A172 (cell line): Measurements from ENCODE around the gene SLAMF1. TPM values are rescaled to one million over a fixed set of nuclear protein-coding genes. Genes with fewer than 3 reads are reported as not detected.
"Not testable (repeated sequence)": the region's sequence is repeated elsewhere in the genome, so short reads cannot be mapped to it uniquely, and the experiment has no call there.

Experiments
- DNase-seq: peaks from one replicate; pipeline ENCODE4 v3.0.0-alpha.2; 2015; ENCODE audit warnings: low spot score
- total RNA-seq: library from RNA; depleted of rRNA; stranded (reverse); fragments of >200 nt; shearing (Covaris generic); gene quantifications from 2 replicates; pipeline ENCODE4 v1.2.3, GENCODE V29; 2014; rRNA removed

SLAMF1 gene
- total RNA-seq, 1 experiment from 2014 or later: 0.07 TPM

DNA sequence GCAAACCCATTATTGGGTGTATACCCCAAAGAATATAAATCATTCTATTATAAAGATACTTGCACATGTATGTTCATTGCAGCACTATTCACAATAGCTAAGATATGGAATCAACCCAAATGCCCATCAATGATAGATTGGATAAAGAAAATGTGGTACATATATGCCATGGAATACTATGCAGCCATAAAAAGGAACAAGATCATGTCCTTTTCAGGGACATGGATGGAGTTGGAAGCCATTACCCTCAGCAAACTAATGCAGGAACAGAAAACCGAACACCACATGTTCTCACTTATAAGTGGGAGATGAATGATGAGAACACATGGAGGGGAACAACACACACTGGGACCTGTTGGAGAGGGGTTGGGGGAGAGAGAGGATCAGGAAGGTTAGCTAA, 83.6 kb downstream of the SLAMF1 start:
- DNase-seq: not testable (repeated sequence)

GRCh38 chr1:160562745-160563144, 84.1 kb downstream of the SLAMF1 start:
- DNase-seq: not testable (repeated sequence)

DNA sequence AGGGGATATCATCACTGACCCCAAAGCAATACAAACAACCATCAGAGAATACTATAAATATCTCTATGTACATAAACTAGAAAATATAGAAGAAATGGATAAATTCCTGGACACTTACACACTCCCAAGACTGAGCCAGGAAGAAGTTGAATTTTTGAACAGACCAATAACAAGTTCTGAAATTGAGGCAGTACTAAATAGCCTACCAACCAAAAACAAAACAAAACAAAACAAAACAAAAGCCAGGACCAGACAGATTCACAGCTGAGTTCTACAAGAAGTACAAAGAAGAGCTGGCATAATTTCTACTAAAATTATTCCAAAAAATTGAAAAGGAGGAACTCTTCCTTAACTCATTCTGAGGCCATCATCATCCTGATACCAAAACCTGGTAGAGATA, 86.0 kb downstream of the SLAMF1 start:
- DNase-seq: no peak

DNA sequence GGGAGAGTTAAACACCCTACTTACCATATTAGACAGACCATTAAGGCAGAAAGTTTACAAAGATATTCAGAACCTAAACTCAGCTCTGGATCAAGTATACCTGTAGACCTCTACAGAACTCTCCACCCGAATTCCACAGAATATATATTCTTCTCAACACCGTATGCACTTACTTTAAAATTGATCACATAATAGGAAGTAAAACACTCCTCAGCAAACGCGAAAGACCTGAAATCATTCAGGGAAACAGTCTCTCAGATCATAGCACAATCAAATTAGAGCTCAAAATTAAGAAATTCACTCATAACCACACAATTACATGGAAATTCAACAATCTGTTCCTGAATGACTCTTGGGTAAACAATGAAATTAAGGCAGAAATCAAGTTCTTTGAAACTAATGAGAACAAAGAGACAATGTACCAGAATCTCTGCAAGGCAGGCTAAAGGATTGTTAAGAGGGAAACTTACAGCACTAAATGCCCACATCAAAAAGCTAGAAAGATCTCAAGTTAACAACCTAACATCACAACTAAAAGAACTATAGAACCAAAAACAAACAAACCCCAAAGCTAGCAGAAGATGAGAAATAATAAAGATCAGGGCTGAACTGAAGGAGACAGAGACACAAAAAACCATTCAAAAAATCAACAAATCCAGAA, 86.7 kb downstream of the SLAMF1 start:
- no peak for DNase-seq

DNA sequence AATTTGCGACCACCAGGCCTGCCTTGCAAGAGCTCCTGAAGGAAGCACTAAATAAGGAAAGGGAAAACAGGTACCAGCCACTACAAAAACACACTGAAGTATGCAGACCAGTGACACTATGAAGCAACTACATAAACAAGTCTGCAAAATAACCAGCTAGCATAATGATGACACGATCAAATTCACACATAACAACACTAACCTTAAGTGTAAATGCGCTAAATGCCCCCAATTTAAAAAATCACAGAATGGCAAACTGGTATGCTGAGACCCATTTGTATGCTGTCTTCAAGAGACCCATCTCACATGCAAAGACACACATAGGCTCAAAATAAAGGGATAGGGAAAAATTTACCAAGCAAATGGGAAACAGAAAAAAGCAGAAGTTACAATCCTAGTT, 87.4 kb downstream of the SLAMF1 start:
- not testable (repeated sequence) for DNase-seq

DNA sequence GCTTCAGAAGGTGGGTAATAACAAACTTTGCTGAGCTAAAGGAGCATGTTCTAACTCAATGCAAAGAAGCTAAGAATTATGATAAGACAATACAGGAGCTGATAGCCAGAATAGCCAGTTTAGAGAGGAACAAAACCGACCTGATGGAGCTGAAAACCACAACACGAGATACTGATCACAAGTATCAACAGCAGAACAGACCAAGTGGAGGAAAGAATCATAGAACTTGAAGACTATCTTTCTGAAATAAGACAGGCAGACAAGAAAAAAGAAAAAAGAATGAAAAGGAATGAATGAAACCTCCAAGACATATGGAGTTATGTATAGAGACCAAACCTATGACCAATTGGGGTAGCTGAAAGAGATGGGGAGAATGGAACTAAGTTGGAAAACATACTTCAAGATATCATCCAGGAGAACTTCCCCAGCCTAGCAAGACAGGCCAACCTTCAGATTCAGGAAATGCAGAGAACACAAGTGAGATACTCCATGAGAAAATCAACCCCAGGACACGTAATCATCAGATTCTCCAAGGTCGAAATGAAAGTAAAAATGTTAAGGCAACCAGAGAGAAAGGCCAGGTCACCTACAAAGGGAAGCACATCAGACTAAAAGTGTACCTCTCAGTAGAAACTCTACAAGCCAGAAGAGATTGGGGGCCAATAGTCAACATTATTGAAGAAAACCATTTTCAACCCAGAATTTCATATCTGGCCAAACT, 88.0 kb downstream of the SLAMF1 start:
- DNase-seq: no peak

Other genes starting within 250 kb of the SLAMF1 start
- gene VANGL2, start 246.5 kb downstream of the SLAMF1 start, total RNA-seq: 5.7 and 6.3 TPM in 2 replicates
- gene SLAMF6, start 123.8 kb downstream of the SLAMF1 start, total RNA-seq: not detected in 2 replicates
- gene CD84, start 67.5 kb downstream of the SLAMF1 start, total RNA-seq: not detected in 2 replicates
- not detected in 2 replicates for gene CD48, start 64.8 kb upstream of the SLAMF1 start, total RNA-seq
- gene SLAMF7, start 92.2 kb upstream of the SLAMF1 start, total RNA-seq: 0.29 and 0.57 TPM in 2 replicates
- gene LY9, start 149.1 kb upstream of the SLAMF1 start, total RNA-seq: not detected in 2 replicates
- not detected in 2 replicates for gene CD244, start 215.8 kb upstream of the SLAMF1 start, total RNA-seq
- not detected in 2 replicates for gene ITLN1, start 238.1 kb upstream of the SLAMF1 start, total RNA-seq